Measurements from ENCODE around the gene PCDHGA6.
"Not testable (repeated sequence)": the region's sequence is repeated elsewhere in the genome, so short reads cannot be mapped to it uniquely, and the experiment has no call there.

PCDHGA6 gene

GRCh38 chr5:141392429-141393198 lies 18.9 kb downstream of the PCDHGA6 start, which contains the start of gene PCDHGA8:
TSS of gene PCDHGA8 (plus strand) at chr5:141392633. CDS start at chr5:141392814, 181 bp downstream.
- in situ Hi-C loops (cut with HindIII; ENCODE audit: low sequenced_read_pairs), result loop anchor here (5.0 kb wide), 1 partner anchor 65 kb away; no protein-coding TSS in a partner anchor

DNA sequence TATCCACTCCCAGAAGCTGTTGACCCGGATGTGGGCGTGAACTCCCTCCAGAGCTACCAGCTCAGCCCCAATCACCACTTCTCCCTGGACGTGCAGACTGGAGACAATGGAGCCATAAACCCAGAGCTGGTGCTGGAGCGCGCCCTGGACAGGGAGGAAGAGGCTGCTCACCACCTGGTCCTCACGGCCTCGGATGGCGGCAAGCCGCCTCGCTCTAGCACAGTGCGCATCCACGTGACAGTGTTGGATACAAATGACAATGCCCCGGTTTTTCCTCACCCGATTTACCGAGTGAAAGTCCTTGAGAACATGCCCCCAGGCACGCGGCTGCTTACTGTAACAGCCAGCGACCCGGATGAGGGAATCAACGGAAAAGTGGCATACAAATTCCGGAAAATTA lies 19.6 kb downstream of the PCDHGA6 start:
- in situ Hi-C loops (cut with HindIII; ENCODE audit: low sequenced_read_pairs), result loop anchor here (5.0 kb wide), 1 partner anchor 66 kb away; no protein-coding TSS in a partner anchor

DNA sequence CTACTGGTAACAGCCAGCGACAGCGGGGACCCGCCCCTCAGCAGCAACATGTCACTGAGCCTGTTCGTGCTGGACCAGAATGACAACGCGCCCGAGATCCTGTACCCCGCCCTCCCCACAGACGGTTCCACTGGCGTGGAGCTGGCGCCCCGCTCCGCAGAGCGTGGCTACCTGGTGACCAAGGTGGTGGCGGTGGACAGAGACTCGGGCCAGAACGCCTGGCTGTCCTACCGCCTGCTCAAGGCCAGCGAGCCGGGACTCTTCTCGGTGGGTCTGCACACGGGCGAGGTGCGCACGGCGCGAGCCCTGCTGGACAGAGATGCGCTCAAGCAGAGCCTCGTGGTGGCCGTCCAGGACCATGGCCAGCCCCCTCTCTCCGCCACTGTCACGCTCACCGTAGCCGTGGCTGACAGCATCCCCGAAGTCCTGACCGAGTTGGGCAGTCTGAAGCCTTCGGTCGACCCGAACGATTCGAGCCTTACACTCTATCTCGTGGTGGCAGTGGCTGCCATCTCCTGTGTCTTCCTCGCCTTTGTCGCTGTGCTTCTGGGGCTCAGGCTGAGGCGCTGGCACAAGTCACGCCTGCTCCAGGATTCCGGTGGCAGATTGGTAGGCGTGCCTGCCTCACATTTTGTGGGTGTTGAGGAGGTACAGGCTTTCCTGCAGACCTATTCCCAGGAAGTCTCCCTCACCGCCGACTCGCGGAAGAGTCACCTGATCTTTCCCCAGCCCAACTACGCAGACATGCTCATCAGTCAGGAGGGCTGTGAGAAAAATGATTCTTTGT lies 20.9 kb downstream of the PCDHGA6 start:
- in situ Hi-C loops (cut with HindIII; ENCODE audit: low sequenced_read_pairs), result loop anchor here (5.0 kb wide), 1 partner anchor 67 kb away; no protein-coding TSS in a partner anchor

- in situ Hi-C loops (cut with HindIII; ENCODE audit: low sequenced_read_pairs), result not testable (repeated sequence)
These were observed 24.3 kb downstream of the PCDHGA6 start, which contains the start of gene PCDHGB5 for GRCh38 chr5:141397756-141398551. TSS of gene PCDHGB5 (plus strand) at chr5:141397947. CDS start at chr5:141398128, 181 bp downstream.

- in situ Hi-C loops (cut with HindIII; ENCODE audit: low sequenced_read_pairs), result no loop called here
These were observed 24.9 kb downstream of the PCDHGA6 start for GRCh38 chr5:141398608-141399007.

DNA sequence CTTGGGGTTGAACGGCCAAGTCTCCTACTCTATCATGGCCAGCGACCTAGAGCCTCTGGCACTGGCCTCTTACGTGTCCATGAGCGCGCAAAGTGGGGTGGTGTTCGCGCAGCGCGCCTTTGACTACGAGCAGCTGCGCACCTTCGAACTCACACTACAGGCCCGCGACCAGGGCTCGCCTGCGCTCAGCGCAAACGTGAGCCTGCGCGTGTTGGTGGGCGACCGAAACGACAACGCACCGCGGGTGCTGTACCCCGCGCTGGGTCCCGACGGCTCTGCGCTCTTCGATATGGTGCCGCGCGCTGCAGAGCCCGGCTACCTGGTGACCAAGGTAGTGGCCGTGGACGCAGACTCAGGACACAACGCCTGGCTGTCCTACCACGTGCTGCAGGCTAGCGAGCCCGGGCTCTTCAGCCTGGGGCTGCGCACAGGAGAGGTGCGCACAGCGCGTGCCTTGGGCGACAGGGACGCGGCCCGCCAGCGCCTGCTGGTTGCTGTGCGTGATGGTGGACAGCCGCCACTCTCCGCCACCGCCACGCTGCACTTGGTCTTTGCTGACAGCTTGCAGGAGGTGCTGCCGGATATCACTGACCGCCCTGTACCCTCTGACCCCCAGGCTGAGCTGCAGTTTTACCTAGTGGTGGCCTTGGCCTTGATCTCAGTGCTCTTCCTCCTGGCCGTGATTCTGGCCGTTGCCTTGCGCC lies 26.0 kb downstream of the PCDHGA6 start:
- in situ Hi-C loops (cut with HindIII; ENCODE audit: low sequenced_read_pairs), result no loop called here

DNA sequence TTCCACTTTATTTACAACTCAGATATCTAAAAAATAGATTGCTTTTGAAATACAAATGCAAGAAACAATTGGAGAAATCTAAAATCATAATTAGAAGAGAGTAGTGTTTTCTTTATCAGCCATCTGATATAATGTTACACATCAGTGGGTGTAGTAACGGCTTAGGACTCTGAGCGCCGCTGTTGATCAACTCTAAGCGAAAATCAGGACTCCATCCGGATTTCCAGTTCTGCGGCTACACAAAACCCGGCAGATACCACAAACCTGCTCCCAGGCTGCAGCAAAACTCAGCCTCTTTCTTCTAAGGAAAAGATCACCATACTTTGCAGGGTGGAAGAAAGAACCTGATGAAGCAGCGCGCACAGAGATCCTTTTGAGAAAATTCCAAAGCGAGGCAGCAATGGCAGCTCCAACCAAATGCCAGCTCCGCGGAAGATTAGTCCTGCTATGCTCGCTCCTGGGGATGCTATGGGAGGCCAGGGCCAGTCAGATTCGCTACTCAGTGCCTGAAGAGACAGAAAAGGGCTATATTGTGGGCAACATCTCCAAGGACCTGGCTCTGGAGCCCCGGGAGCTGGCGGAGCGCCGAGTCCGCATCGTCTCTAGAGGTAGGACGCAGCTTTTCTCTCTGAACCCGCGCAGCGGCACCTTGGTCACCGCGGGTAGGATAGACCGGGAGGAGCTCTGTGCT lies 29.0 kb downstream of the PCDHGA6 start, which contains the start of gene PCDHGA9:
Gene PCDHGA9, plus strand, starts transcription at position 226 of the 691 bp plus-strand sequence. Its CDS starts 175 bp downstream, at position 401.
- in situ Hi-C loops (cut with HindIII; ENCODE audit: low sequenced_read_pairs), result no loop called here

DNA sequence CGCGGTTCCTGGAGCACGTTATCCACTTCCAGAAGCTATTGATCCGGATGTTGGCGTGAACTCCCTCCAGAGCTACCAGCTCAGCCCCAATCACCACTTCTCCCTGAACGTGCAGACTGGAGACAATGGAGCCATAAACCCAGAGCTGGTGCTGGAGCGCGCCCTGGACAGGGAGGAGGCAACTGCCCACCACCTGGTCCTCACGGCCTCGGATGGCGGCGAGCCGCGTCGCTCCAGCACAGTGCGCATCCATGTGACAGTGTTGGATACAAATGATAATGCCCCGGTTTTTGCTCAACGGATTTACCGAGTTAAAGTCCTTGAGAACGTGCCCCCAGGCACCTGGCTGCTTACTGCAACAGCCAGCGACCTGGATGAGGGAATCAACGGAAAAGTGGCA lies 29.7 kb downstream of the PCDHGA6 start:
- in situ Hi-C loops (cut with HindIII; ENCODE audit: low sequenced_read_pairs), result no loop called here

- in situ Hi-C loops (cut with HindIII; ENCODE audit: low sequenced_read_pairs), result loop anchor here (5.0 kb wide), 1 partner anchor 34 kb away; no protein-coding TSS in a partner anchor
These were observed 34.3 kb downstream of the PCDHGA6 start, which contains the start of gene PCDHGB6 for GRCh38 chr5:141407790-141408505. TSS of gene PCDHGB6 (plus strand) at chr5:141408021. CDS start at chr5:141408203, 182 bp downstream.

GRCh38 chr5:141409598-141410306 lies 36.1 kb downstream of the PCDHGA6 start:
- in situ Hi-C loops (cut with HindIII; ENCODE audit: low sequenced_read_pairs), result loop anchor here (5.0 kb wide), 1 partner anchor 33 kb away; no protein-coding TSS in a partner anchor

- in situ Hi-C loops (cut with HindIII; ENCODE audit: low sequenced_read_pairs), result no loop called here
These were observed 37.9 kb downstream of the PCDHGA6 start for GRCh38 chr5:141411575-141411974.

- in situ Hi-C loops (cut with HindIII; ENCODE audit: low sequenced_read_pairs), result no loop called here
These were observed 39.3 kb downstream of the PCDHGA6 start, which contains the start of gene PCDHGA10 for GRCh38 chr5:141412854-141413539. TSS of gene PCDHGA10 (plus strand) at chr5:141412987. CDS start at chr5:141413176, 189 bp downstream.

- in situ Hi-C loops (cut with HindIII; ENCODE audit: low sequenced_read_pairs), result no loop called here
These were observed 39.9 kb downstream of the PCDHGA6 start for GRCh38 chr5:141413540-141414069.

- in situ Hi-C loops (cut with HindIII; ENCODE audit: low sequenced_read_pairs), result not testable (repeated sequence)
These were observed 41.0 kb downstream of the PCDHGA6 start for GRCh38 chr5:141414548-141415274.

GRCh38 chr5:141415275-141415618 lies 41.6 kb downstream of the PCDHGA6 start:
- in situ Hi-C loops (cut with HindIII; ENCODE audit: low sequenced_read_pairs), result not testable (repeated sequence)

DNA sequence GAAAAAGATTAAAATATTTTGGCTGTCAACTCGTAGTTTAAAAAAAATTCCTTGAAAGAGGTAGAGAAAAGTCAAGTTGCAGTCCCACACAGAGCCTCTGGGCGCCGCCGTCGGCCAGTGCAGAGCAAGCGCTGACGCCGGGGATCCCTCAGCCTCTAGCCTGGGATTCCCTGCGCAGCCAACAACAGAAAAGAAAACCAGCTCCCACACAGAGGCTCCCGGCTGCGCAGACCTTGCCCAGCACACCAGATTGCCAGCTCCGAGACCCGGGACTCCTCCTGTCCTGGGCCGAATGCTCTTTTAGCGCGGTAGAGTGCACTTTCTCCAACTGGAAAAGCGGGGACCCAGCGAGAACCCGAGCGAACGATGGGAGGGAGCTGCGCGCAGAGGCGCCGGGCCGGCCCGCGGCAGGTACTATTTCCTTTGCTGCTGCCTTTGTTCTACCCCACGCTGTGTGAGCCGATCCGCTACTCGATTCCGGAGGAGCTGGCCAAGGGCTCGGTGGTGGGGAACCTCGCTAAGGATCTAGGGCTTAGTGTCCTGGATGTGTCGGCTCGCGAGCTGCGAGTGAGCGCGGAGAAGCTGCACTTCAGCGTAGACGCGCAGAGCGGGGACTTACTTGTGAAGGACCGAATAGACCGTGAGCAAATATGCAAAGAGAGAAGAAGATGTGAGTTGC lies 43.9 kb downstream of the PCDHGA6 start, which contains the start of gene PCDHGB7:
Gene PCDHGB7, plus strand, starts transcription at position 184 of the 679 bp plus-strand sequence. Its CDS starts 183 bp downstream, at position 367.
- in situ Hi-C loops (cut with HindIII; ENCODE audit: low sequenced_read_pairs), result not testable (repeated sequence)

All from endothelial cell of hepatic sinusoid (primary cell).